OCI-LY1 (cell line): ENCODE data around the gene PCYT1A.

Experiments used
- CTCF ChIP-seq: fragments of 200-600 bp; sonication (generic), shearing (Covaris generic); IDR thresholded peaks from 2 replicates; pipeline ENCODE4 v1.5.1; 2017; ENCODE audit warnings: mild to moderate bottlenecking, antibody characterized with exemption, low read length, moderate library complexity, mixed read lengths
- EZH2 ChIP-seq: fragments of 200-600 bp; sonication (generic), shearing (Covaris generic); IDR thresholded peaks from 2 replicates; pipeline ENCODE4 v1.8.0; 2017; ENCODE audit warnings: borderline replicate concordance, mixed run types, mild to moderate bottlenecking, antibody characterized with exemption, low read length, moderate library complexity, mixed read lengths

- TF ChIP-seq CTCF: no peak
- no peak for TF ChIP-seq EZH2
Measured at GRCh38 chr3:196195664-196196265, 91.8 kb downstream of the PCYT1A start.
